HEK293T (cell line): ENCODE results near the gene GABRB3.

Source experiments
- ELF4 ChIP-seq: fragments of 450-650 bp; IDR thresholded peaks from 2 replicates; pipeline ENCODE4 v1.6.1; 2017; ENCODE audit warnings: antibody characterized with exemption
- FOXA1 ChIP-seq: fragments of 450-650 bp; IDR thresholded peaks from 2 replicates; pipeline ENCODE4 v1.6.1; 2016; ENCODE audit warnings: mild to moderate bottlenecking
- TARDBP ChIP-seq: fragments of 450-650 bp; IDR thresholded peaks from 2 replicates; pipeline ENCODE4 v1.6.1; 2016

DNA sequence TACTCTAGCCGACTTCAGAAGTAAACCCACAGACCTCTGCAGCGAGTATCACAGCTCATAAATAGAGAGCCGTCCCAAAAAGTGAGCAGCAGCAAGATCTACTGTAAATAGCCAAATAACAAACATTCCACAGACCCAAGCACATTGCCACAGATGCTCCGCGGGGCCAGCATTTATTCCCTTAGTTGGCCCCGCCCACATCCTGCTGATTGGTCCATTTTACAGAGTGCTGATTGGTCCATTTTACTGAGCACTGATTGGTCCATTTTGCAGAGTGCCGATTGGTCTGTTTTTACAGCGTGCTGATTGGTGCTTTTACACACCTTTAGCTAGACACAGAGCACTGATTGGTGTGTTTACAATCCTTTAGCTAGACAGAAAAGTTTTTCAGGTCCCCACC lies 17.3 kb upstream of the GABRB3 start:
- TF ChIP-seq TARDBP = no peak
- TF ChIP-seq FOXA1 = no peak
- TF ChIP-seq ELF4 = no peak
